Liver (tissue), 9 donors: ENCODE results near the gene SPATA33. TPM values are rescaled to one million over a fixed set of nuclear protein-coding genes. Genes with fewer than 3 reads are reported as not detected.

Experiments used
- DNase-seq: peaks from one replicate; pipeline ENCODE4 v3.0.0-alpha.2; 2017; ENCODE audit warnings: low spot score
- H3K27ac ChIP-seq, 2 donors: one replicate each; pipeline ENCODE4 v1.7.0; 2013; ENCODE audit warnings: inconsistent platforms in 2 of 2, low read length in 2 of 2, control low read depth in 1 of 2, low read depth in 1 of 2, mild to moderate bottlenecking in 1 of 2
- H3K27me3 ChIP-seq, 4 donors: one replicate each; pipeline versions ENCODE4 v1.6.1 to v1.7.0; 2013; ENCODE audit warnings: low read length in 3 of 4, inconsistent platforms in 1 of 4, mild to moderate bottlenecking in 1 of 4, moderate library complexity in 1 of 4; ENCODE audit not compliant: control insufficient read depth in 4 of 4, insufficient read depth in 4 of 4
- H3K36me3 ChIP-seq, 4 donors: one replicate each; pipeline versions ENCODE4 v1.6.1 to v1.7.0; 2013; ENCODE audit warnings: low read length in 3 of 4, mild to moderate bottlenecking in 3 of 4, low read depth in 1 of 4, moderate library complexity in 1 of 4; ENCODE audit not compliant: control insufficient read depth in 4 of 4, insufficient read depth in 3 of 4
- H3K4me1 ChIP-seq, 4 donors: one replicate each; pipeline versions ENCODE4 v1.6.1 to v1.7.0; 2013; ENCODE audit warnings: low read length in 3 of 4, mild to moderate bottlenecking in 3 of 4, moderate library complexity in 1 of 4; ENCODE audit not compliant: control insufficient read depth in 4 of 4, insufficient read depth in 4 of 4
- H3K4me3 ChIP-seq, 3 donors: one replicate each; pipeline versions ENCODE4 v1.6.1 to v1.7.0; 2013; ENCODE audit warnings: low read length in 3 of 3, control low read depth in 1 of 3, low read depth in 1 of 3, mild to moderate bottlenecking in 1 of 3
- H3K9ac ChIP-seq, 2 donors: one replicate each; pipeline ENCODE4 v1.7.0; 2013; ENCODE audit warnings: low read length in 2 of 2, mild to moderate bottlenecking in 2 of 2, moderate library complexity in 2 of 2, control low read depth in 1 of 2, low read depth in 1 of 2
- H3K9me3 ChIP-seq, 4 donors: one replicate each; pipeline versions ENCODE4 v1.6.1 to v1.7.0; 2013; ENCODE audit warnings: low read length in 3 of 4; ENCODE audit not compliant: control insufficient read depth in 4 of 4
- ATF3 ChIP-seq: IDR thresholded peaks from 2 replicates; pipeline ENCODE4 v1.6.1; 2016; ENCODE audit warnings: antibody characterized with exemption
- CTCF ChIP-seq: fragments of 150-350 bp; IDR thresholded peaks from 2 replicates; pipeline ENCODE4 v1.5.1; 2017; ENCODE audit warnings: improper control_type of control experiment, low read depth, low read length; ENCODE audit not compliant: missing input control
- EGR1 ChIP-seq, 2 donors: IDR thresholded peaks; 2 replicates each; pipeline ENCODE4 v1.6.1; 2016 to 2018; ENCODE audit warnings: antibody characterized with exemption in 2 of 2, low read depth in 2 of 2
- FOXA1 ChIP-seq: IDR thresholded peaks from 2 replicates; pipeline ENCODE4 v1.6.1; 2016; ENCODE audit warnings: antibody characterized with exemption
- FOXA2 ChIP-seq: IDR thresholded peaks from 2 replicates; pipeline ENCODE4 v1.6.1; 2016; ENCODE audit warnings: antibody characterized with exemption
- GABPA ChIP-seq, 2 donors: IDR thresholded peaks in 1 of 2; conservative IDR thresholded peaks in 1 of 2; 2 replicates each; pipeline ENCODE4 v1.6.1; 2016; ENCODE audit warnings: antibody characterized with exemption in 2 of 2, mild to moderate bottlenecking in 1 of 2, moderate library complexity in 1 of 2
- HNF4A ChIP-seq, 2 donors: conservative IDR thresholded peaks; 2 replicates each; pipeline ENCODE4 v1.6.1; 2016; ENCODE audit warnings: antibody characterized with exemption in 2 of 2, mild to moderate bottlenecking in 2 of 2
- HNF4G ChIP-seq: IDR thresholded peaks from 2 replicates; pipeline ENCODE4 v1.6.1; 2016; ENCODE audit warnings: antibody characterized with exemption
- JUND ChIP-seq, 2 donors: IDR thresholded peaks; 2 replicates each; pipeline ENCODE4 v1.6.1; 2016; ENCODE audit warnings: antibody characterized with exemption in 2 of 2
- MAX ChIP-seq: IDR thresholded peaks from 2 replicates; pipeline ENCODE4 v1.6.1; 2016; ENCODE audit warnings: antibody characterized with exemption
- NR2F2 ChIP-seq: IDR thresholded peaks from 2 replicates; pipeline ENCODE4 v1.6.1; 2016; ENCODE audit warnings: antibody characterized with exemption
- RAD21 ChIP-seq, 2 donors: IDR thresholded peaks; 2 replicates each; pipeline ENCODE4 v1.6.1; 2016; ENCODE audit warnings: antibody characterized with exemption in 2 of 2, mild to moderate bottlenecking in 2 of 2
- REST ChIP-seq: IDR thresholded peaks from 2 replicates; pipeline ENCODE4 v1.6.1; 2016; ENCODE audit warnings: antibody characterized with exemption, mild to moderate bottlenecking
- RXRA ChIP-seq, 2 donors: IDR thresholded peaks; 2 replicates each; pipeline ENCODE4 v1.6.1; 2017 to 2018; ENCODE audit warnings: antibody characterized with exemption in 2 of 2, mild to moderate bottlenecking in 1 of 2
- SP1 ChIP-seq: IDR thresholded peaks from 2 replicates; pipeline ENCODE4 v1.6.1; 2018; ENCODE audit warnings: antibody characterized with exemption, mild to moderate bottlenecking
- TAF1 ChIP-seq: conservative IDR thresholded peaks from 2 replicates; pipeline ENCODE4 v1.6.1; 2016; ENCODE audit warnings: antibody characterized with exemption, mild to moderate bottlenecking
- YY1 ChIP-seq: IDR thresholded peaks from 2 replicates; pipeline ENCODE4 v1.6.1; 2016; ENCODE audit warnings: antibody characterized with exemption, mild to moderate bottlenecking
- WGBS: extraction: QIAGEN DNeasy Blood & Tissue Kit; methylation state at CpG from one replicate; pipeline ENCODE4 v1.1.7; 2013; 5-methylcytosine and 5-hydroxymethylcytosine counted together
- polyA plus RNA-seq, 2 donors: library from polyadenylated mRNA; stranded (reverse) in 1 of 2; unstranded in 1 of 2; fragments of 200-250 nt in 1 of 2; fragments of >200 nt in 1 of 2; fragmentation: Nextera tagmentation in 1 of 2; extraction: Ambion mirVana in 1 of 2; gene quantifications; one replicate each; pipeline versions ENCODE4 v1.2.1 to v1.2.3, GENCODE V29; 2013 to 2015
- total RNA-seq, 2 donors: library from RNA; depleted of rRNA; stranded (reverse); fragments of >200 nt; gene quantifications; one replicate each; pipeline ENCODE4 v1.2.3, GENCODE V29; 2014
- TF ChIP-seq, protein P1 (sequence below): IDR thresholded peaks from 2 replicates; pipeline ENCODE4 v1.6.1; 2016; ENCODE audit warnings: antibody characterized with exemption
- donor health status: healthy.
- donor health status: healthy.
- donor health status: healthy.
- donor health status: healthy.
- donor health status: healthy.

The SPATA33 gene
- total and polyA plus RNA-seq, 4 donors = 1.6 to 3.6 (median 3.4) TPM

DNA sequence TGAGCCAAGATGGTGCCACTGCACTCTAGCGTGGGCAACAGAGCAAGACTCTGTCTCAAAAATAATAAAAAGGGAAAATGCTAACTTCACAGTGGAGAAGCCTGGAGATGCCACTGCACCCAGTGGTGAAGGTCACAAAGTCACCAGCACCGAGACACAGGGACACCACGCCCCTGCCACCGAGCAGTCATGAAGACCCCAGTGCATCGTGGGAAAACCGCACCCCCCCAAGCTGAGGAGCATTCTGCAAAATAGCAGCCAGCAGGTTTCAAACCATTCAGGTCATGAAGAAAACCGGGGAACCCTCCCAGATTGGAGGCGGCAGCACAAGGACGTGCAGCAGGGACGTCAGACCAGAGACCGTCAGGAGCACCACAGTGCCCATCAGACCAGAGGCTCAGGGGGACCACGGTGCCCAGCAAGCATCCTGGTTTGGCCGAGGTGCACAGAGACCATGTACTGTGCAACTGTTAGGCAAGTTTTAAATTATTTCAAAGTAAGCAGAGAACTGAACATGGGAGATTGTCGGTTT is 13.8 kb upstream of the SPATA33 start:
- H3K36me3 ChIP-seq = peaks cover 11 to 31% (median 17%) of the 10 kb centered on the region in 4 donors
- peaks cover 0 to 6% (median 3%) of the 10 kb centered on the region in 4 donors for H3K4me1 ChIP-seq
- no peak overlapping the region for H3K9ac ChIP-seq
- no peaks in the 10 kb centered on the region for H3K9me3 ChIP-seq
- H3K27me3 ChIP-seq = no peaks in the 10 kb centered on the region
- no peak for DNase-seq
- H3K27ac ChIP-seq = no peak overlapping the region
- TF ChIP-seq NR2F2 (no peak), HNF4A (conservative IDR thresholded peaks at IDR 0.05) (no peak), MAX (no peak), RAD21 (IDR thresholded peaks at IDR 0.05) (no peak), FOXA1 (no peak), REST (no peak), RXRA (IDR thresholded peaks at IDR 0.05) (no peak), EGR1 (IDR thresholded peaks at IDR 0.05; ENCODE audit: low read depth in 2 of 2) (no peak), GABPA (IDR thresholded peaks at IDR 0.05 in 1 of 2, conservative IDR thresholded peaks at IDR 0.05 in 1 of 2) (no peak), CTCF (no peak), FOXA2 (no peak), YY1 (no peak), HNF4G (no peak), SP1 (no peak), ATF3 (no peak), TAF1 (no peak), JUND (IDR thresholded peaks at IDR 0.05) (no peak)
- TF ChIP-seq, protein P1, sequence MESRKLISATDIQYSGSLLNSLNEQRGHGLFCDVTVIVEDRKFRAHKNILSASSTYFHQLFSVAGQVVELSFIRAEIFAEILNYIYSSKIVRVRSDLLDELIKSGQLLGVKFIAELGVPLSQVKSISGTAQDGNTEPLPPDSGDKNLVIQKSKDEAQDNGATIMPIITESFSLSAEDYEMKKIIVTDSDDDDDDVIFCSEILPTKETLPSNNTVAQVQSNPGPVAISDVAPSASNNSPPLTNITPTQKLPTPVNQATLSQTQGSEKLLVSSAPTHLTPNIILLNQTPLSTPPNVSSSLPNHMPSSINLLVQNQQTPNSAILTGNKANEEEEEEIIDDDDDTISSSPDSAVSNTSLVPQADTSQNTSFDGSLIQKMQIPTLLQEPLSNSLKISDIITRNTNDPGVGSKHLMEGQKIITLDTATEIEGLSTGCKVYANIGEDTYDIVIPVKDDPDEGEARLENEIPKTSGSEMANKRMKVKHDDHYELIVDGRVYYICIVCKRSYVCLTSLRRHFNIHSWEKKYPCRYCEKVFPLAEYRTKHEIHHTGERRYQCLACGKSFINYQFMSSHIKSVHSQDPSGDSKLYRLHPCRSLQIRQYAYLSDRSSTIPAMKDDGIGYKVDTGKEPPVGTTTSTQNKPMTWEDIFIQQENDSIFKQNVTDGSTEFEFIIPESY = no peak
- H3K4me3 ChIP-seq = no peak overlapping the region
- 80% methylated on average over 14 of the region's 14 CpGs for WGBS
